ENCODE data around the gene RAP2C. TPM values are rescaled to one million over a fixed set of nuclear protein-coding genes. Genes with fewer than 3 reads are reported as not detected.

RAP2C gene
- polyA plus RNA-seq, 1 donor (not counting 4 experiments of a cell fraction or from before 2014, with no cell fraction given), result 15.1 TPM

DNA sequence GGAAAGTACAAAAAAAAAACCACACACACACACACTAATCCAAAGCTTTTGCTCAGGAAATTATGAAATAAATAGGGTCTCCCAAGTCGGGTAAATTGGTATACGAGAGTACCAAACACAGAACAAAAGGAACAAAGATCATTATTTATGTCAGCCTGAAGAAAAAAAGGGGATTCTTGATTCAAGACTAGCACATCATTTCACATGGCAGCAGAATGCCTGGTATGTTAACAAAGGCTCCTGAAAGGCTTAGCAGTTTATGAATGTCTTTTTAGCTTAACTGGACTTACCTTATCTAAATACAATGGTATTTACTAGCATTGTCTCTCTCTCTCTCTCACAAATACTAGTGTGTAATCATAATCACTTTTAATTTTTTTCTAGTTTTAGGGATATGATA lies 11.3 kb downstream of the RAP2C start:
- H3K27me3 ChIP-seq (ENCODE audit: control insufficient read depth, extremely low read depth, insufficient read depth, low read length), result no peaks in the 10 kb centered on the region
- H3K4me1 ChIP-seq (ENCODE audit: control insufficient read depth, extremely low read depth, insufficient read depth, low read length), result no peaks in the 10 kb centered on the region
- FAIRE-seq (no peak), DNase-seq (ENCODE audit: low read depth, low spot score) (no peak)
- H3K4me3 ChIP-seq (ENCODE audit: control insufficient read depth in 2 of 3, extremely low read depth in 1 of 3, insufficient read depth in 2 of 3, low read depth in 1 of 3, low read length in 3 of 3), result no peak overlapping the region
- H2AFZ ChIP-seq (ENCODE audit: control insufficient read depth, low read length), result no peak overlapping the region
- H3K27ac ChIP-seq (ENCODE audit: control insufficient read depth, insufficient read depth, low read length), result no peak overlapping the region
- H3K79me2 ChIP-seq (ENCODE audit: control insufficient read depth, insufficient read depth, low read length), result peaks cover 2% of the 10 kb centered on the region
- H3K9me1 ChIP-seq (ENCODE audit: control insufficient read depth, extremely low read depth, insufficient read depth, low read length), result no peaks in the 10 kb centered on the region
- H3K9me3 ChIP-seq (ENCODE audit: control insufficient read depth, low read depth, low read length), result no peaks in the 10 kb centered on the region
- H4K20me1 ChIP-seq (ENCODE audit: control insufficient read depth, extremely low read depth, insufficient read depth, low read length), result no peaks in the 10 kb centered on the region
- TF ChIP-seq EZH2 (IDR thresholded peaks at IDR 0.05; ENCODE audit: low read length), result no peak
- TF ChIP-seq, protein P1, sequence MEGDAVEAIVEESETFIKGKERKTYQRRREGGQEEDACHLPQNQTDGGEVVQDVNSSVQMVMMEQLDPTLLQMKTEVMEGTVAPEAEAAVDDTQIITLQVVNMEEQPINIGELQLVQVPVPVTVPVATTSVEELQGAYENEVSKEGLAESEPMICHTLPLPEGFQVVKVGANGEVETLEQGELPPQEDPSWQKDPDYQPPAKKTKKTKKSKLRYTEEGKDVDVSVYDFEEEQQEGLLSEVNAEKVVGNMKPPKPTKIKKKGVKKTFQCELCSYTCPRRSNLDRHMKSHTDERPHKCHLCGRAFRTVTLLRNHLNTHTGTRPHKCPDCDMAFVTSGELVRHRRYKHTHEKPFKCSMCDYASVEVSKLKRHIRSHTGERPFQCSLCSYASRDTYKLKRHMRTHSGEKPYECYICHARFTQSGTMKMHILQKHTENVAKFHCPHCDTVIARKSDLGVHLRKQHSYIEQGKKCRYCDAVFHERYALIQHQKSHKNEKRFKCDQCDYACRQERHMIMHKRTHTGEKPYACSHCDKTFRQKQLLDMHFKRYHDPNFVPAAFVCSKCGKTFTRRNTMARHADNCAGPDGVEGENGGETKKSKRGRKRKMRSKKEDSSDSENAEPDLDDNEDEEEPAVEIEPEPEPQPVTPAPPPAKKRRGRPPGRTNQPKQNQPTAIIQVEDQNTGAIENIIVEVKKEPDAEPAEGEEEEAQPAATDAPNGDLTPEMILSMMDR (optimal IDR thresholded peaks at IDR 0.05 in 1 of 3, IDR thresholded peaks at IDR 0.05 in 1 of 3, conservative IDR thresholded peaks at IDR 0.05 in 1 of 3; ENCODE audit: extremely low read depth in 1 of 3, insufficient read depth in 2 of 3, low read length in 3 of 3), result no peak
- H3K9ac ChIP-seq (ENCODE audit: control insufficient read depth, extremely low read depth, insufficient read depth, low read length), result no peak overlapping the region
- H3K36me3 ChIP-seq (ENCODE audit: control insufficient read depth in 2 of 2, extremely low read depth in 1 of 2, insufficient read depth in 2 of 2, low read length in 2 of 2), result no peaks in the 10 kb centered on the region
- no peak overlapping the region for H3K4me2 ChIP-seq (ENCODE audit: control insufficient read depth, extremely low read depth, insufficient read depth, low read depth, low read length)
- dilution Hi-C loops (cut with MboI; ENCODE audit: extremely low pct_ligation_motif_present, low sequenced_read_pairs), result no loop called here

DNA sequence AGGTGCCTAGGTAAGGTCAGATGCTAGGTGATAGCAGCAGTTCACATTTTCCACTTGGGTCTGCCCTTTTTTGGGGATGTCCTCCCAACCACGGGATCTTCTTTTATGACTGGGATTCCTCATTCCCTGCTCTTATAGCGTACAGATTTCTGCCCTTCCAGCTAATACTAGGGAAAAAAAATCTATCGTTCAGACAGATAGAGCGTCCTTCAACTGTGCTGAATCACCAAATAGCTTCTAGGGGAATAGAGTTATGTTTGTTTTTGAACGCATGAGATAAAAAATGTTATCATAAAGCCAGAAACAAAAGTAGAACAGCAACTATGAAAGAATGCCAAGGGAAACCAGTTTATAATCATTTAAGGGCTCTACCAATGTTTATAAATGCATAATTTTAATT lies 13.0 kb downstream of the RAP2C start:
- H3K4me1 ChIP-seq (ENCODE audit: control insufficient read depth, extremely low read depth, insufficient read depth, low read length), result no peaks in the 10 kb centered on the region
- no peak for DNase-seq (ENCODE audit: low read depth, low spot score)
- no peak overlapping the region for H3K4me3 ChIP-seq (ENCODE audit: control insufficient read depth in 2 of 3, extremely low read depth in 1 of 3, insufficient read depth in 2 of 3, low read depth in 1 of 3, low read length in 3 of 3)
- no peaks in the 10 kb centered on the region for H3K9me1 ChIP-seq (ENCODE audit: control insufficient read depth, extremely low read depth, insufficient read depth, low read length)
- H4K20me1 ChIP-seq (ENCODE audit: control insufficient read depth, extremely low read depth, insufficient read depth, low read length), result no peaks in the 10 kb centered on the region
- no peak overlapping the region for H2AFZ ChIP-seq (ENCODE audit: control insufficient read depth, low read length)
- no peak for FAIRE-seq
- H3K4me2 ChIP-seq (ENCODE audit: control insufficient read depth, extremely low read depth, insufficient read depth, low read depth, low read length), result no peak overlapping the region
- peaks cover 0 to 1% of the 10 kb centered on the region in 2 experiments for H3K36me3 ChIP-seq (ENCODE audit: control insufficient read depth in 2 of 2, extremely low read depth in 1 of 2, insufficient read depth in 2 of 2, low read length in 2 of 2)
- no peak for TF ChIP-seq EZH2 (IDR thresholded peaks at IDR 0.05; ENCODE audit: low read length)
- TF ChIP-seq, protein P1 (optimal IDR thresholded peaks at IDR 0.05 in 1 of 3, IDR thresholded peaks at IDR 0.05 in 1 of 3, conservative IDR thresholded peaks at IDR 0.05 in 1 of 3; ENCODE audit: extremely low read depth in 1 of 3, insufficient read depth in 2 of 3, low read length in 3 of 3), result no peak
- H3K27me3 ChIP-seq (ENCODE audit: control insufficient read depth, extremely low read depth, insufficient read depth, low read length), result no peaks in the 10 kb centered on the region
- H3K9ac ChIP-seq (ENCODE audit: control insufficient read depth, extremely low read depth, insufficient read depth, low read length), result no peak overlapping the region
- dilution Hi-C loops (cut with MboI; ENCODE audit: extremely low pct_ligation_motif_present, low sequenced_read_pairs), result no loop called here
- no peak overlapping the region for H3K27ac ChIP-seq (ENCODE audit: control insufficient read depth, insufficient read depth, low read length)
- H3K79me2 ChIP-seq (ENCODE audit: control insufficient read depth, insufficient read depth, low read length), result no peaks in the 10 kb centered on the region
- no peaks in the 10 kb centered on the region for H3K9me3 ChIP-seq (ENCODE audit: control insufficient read depth, low read depth, low read length)
